NB4 (cell line): Measurements from ENCODE around the gene INPP5D.

Experiments
- DNase-seq: peaks from one replicate; pipeline ENCODE4 v3.0.0; 2010; ENCODE audit warnings: low read depth
- H3K4me3 ChIP-seq: one replicate; pipeline ENCODE4 v1.5.1; 2011; ENCODE audit warnings: mild to moderate bottlenecking, low read depth, low read length, moderate library complexity
- MYC ChIP-seq: IDR thresholded peaks from 2 replicates; pipeline ENCODE4 v1.6.1; 2011; ENCODE audit warnings: low read depth, low read length
- POLR2A ChIP-seq: IDR thresholded peaks from 2 replicates; pipeline ENCODE4 v1.6.1; 2011; ENCODE audit warnings: mild to moderate bottlenecking; ENCODE audit not compliant: insufficient read length; ENCODE audit errors: extremely low read depth
- TF ChIP-seq, protein P1 (sequence below): IDR thresholded peaks from one replicate; pipeline ENCODE4 v1.5.1; 2012; ENCODE audit warnings: low read depth, low read length
- TF ChIP-seq, protein P2 (sequence below): IDR thresholded peaks from 2 replicates; pipeline ENCODE4 v1.6.1; 2011; ENCODE audit warnings: low read depth, low read length

Gene INPP5D

DNA sequence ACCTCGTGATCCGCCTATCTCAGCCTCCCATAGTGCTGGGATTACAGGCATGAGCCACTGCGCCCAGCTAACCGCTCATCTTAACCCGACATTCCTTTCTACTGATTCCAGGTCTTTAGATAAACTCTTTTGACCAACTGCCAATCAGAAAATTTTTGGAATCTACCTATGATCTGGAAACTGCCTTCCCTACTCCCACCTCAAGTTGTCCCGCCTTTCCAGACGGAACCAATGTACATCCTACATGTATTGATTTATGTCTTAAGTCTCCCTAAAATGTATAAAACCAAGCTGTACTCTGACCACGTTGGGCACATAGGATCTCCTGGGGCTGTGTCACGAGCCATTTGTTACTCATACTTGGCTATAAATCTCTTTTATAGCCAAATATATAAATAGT is 30.8 kb upstream of the INPP5D start:
- no peak for DNase-seq
- TF ChIP-seq, protein P1, sequence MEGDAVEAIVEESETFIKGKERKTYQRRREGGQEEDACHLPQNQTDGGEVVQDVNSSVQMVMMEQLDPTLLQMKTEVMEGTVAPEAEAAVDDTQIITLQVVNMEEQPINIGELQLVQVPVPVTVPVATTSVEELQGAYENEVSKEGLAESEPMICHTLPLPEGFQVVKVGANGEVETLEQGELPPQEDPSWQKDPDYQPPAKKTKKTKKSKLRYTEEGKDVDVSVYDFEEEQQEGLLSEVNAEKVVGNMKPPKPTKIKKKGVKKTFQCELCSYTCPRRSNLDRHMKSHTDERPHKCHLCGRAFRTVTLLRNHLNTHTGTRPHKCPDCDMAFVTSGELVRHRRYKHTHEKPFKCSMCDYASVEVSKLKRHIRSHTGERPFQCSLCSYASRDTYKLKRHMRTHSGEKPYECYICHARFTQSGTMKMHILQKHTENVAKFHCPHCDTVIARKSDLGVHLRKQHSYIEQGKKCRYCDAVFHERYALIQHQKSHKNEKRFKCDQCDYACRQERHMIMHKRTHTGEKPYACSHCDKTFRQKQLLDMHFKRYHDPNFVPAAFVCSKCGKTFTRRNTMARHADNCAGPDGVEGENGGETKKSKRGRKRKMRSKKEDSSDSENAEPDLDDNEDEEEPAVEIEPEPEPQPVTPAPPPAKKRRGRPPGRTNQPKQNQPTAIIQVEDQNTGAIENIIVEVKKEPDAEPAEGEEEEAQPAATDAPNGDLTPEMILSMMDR = no peak
- TF ChIP-seq, protein P2, sequence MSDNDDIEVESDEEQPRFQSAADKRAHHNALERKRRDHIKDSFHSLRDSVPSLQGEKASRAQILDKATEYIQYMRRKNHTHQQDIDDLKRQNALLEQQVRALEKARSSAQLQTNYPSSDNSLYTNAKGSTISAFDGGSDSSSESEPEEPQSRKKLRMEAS = no peak
- no peak for TF ChIP-seq POLR2A
- no peak for TF ChIP-seq MYC
- H3K4me3 ChIP-seq = no peak overlapping the region

DNA sequence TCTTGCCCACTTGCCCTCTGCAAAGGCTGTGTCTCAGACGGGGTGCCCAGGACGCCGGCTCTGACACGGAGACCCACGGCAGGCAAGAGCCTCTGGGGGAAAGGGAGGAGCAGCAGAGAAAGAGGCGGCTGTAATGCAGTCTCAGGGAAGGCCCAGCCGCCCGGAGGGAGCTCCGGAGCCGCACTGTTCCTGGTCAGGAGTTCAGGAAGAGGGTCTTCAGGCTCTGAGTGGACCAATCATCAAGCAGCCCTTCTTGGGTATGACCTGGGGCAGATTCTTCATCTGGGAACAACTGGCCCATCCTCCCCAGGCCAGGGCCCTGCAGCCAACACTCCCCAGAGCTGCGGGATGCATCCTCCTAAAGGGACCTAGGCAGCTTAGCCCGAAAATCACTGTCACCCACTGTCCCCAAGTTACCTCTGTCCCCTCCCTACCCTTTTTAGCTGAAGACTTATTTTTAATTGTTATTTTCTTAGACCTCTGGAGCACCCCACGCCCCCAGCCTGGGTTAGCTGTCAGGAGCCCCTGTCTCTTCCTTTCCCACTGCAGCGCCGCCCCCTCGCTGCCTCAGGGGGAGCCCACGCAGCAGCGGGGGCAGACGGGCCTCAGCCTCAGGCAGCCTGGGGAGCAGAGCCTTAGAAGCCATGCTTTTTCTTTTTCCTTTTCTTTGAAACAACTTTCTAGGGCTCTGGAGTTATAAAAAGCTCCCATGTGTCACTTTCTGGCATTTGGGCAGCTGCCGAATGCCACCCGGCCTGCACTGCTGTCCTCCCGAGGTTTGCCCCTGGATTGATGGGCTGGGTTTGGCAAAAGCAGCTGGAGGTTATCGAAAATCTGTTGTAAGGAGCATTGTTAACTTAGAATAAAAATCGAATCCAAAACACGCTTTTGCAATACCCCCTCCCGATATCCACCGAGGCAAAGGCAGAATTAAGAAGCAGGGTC is 28.3 kb upstream of the INPP5D start:
- no peak overlapping the region for H3K4me3 ChIP-seq

DNA sequence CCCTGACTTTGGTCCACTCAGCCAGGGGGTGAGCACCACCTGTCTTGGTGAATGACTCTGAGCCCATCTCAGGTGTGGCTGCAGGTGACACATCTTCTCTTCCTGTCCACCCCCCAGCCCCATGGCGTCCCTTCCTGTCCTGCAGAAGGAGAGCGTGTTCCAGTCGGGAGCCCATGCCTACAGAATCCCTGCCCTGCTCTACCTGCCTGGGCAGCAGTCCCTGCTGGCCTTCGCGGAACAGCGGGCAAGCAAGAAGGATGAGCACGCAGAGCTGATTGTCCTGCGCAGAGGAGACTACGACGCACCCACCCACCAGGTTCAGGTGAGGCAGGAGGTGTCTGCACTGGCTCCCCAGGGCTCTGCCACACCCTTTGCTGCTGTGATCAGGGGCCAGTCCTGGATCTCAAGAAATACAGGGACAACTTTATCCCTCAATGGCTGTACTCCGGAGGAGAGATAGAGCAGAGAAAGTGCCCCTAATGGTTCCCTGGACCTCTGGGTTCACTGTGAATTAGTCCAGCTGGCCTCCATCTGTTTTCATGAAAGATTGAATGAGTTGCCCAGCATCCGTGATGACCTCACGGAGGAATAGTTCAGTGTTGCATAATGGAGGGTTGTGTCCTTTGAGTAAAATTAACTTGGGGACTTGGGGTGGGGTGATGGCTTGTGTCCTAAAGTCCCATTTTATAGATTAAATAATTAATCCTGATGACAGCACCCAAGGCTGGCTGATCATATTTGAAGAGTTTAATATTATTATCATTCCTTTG is 27.4 kb upstream of the INPP5D start, which contains the start of gene NEU2:
Gene NEU2, plus strand, starts transcription at position 122 of the 770 bp plus-strand sequence. Its CDS starts 0 bp downstream, at position 122.
- H3K4me3 ChIP-seq = no peak within 1 kb of the TSS
- DNase-seq = no peak
- TF ChIP-seq, protein P1 = no peak
- TF ChIP-seq POLR2A = no peak
- TF ChIP-seq, protein P2 = no peak
- TF ChIP-seq MYC = no peak

More for the DNA sequence above, 28.3 kb upstream of the INPP5D start:
- TF ChIP-seq, protein P2 = no peak
- no peak for TF ChIP-seq POLR2A
- DNase-seq = no peak

DNA sequence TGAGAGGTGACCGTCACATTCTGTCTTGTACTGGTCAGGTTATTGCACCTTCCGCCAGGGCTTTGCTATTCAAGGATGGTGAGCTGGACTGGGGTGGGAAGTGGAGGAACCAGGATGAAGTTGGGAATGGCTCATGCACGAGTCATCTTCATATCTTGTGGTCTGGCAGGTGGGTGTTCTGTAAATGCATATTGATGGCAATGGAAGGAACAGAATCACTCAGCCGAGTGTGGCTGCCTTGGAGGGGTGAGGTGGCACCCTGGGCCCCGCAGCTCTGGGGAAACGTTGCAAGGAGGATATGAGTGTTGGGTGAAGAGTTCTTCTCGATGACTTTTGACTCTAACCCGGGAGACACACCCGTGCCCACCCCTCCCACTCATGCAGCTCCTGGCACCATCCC is 26.5 kb upstream of the INPP5D start:
- DNase-seq = no peak
- TF ChIP-seq, protein P2 = no peak
- TF ChIP-seq POLR2A = no peak
- TF ChIP-seq MYC = no peak
- TF ChIP-seq, protein P1 = no peak
- H3K4me3 ChIP-seq = no peak overlapping the region

DNA sequence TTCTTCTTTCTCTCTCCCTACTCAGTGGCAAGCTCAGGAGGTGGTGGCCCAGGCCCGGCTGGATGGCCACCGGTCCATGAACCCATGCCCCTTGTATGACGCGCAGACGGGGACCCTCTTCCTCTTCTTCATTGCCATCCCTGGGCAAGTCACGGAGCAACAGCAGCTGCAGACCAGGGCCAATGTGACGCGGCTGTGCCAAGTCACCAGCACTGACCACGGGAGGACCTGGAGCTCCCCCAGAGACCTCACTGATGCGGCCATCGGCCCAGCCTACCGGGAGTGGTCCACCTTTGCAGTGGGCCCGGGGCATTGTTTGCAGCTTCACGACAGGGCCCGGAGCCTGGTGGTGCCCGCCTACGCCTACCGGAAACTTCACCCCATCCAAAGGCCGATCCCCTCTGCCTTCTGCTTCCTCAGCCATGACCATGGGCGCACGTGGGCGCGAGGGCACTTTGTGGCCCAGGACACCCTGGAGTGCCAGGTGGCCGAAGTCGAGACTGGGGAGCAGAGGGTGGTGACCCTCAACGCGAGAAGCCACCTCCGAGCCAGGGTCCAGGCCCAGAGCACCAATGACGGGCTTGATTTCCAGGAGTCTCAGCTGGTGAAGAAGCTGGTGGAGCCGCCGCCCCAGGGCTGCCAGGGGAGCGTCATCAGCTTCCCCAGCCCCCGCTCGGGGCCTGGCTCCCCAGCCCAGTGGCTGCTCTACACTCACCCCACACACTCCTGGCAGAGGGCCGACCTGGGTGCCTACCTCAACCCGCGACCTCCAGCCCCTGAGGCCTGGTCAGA is 25.9 kb upstream of the INPP5D start:
- no peak overlapping the region for H3K4me3 ChIP-seq
- TF ChIP-seq MYC (no peak), POLR2A (no peak)
- TF ChIP-seq, protein P2 = no peak
- TF ChIP-seq, protein P1 = no peak
- no peak for DNase-seq
